ENCODE data around the gene WNT9B.

The WNT9B gene

DNA sequence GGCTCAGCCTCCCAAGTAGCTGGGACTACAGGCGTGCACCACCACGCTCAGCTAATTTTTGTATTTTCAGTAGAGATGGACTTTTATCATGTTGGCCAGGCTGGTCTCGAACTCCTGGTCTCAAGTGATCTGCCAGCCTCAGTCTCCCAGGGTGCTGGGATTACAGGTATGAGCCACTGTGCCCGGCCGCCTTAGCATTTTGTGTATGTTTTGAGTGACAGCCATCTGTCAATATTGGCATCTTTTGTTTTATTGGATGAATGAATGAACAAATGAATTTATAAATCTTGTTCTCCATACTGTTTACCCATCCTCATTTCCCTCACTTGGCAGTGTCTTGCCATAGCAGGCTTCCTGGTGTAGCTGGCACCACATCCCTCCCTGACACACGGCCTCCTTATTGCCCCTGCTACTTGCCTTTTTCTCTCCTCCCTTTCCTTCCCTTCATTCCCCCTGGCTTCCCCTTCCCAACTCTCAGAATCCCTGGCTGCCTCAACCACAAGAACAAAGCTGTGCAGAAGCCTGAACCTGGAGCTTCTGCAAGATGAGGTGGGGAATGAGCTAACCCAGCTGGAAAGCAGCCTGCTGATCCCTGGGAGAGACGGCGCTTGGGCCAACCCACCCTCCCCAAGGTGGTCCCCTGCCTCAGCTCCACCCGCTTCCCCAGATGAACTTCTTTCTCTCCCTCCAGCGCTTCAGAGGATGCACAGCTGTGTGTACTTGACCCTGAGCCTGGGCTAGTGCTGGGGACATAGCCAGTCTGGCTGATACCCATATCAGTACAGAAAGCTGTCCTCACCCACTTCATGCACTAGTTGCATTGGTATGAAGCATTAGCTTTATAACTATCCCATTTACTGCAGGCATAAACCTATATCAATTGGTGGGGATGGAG, 34.3 kb downstream of the WNT9B start:
- DNase-seq: no peak

DNA sequence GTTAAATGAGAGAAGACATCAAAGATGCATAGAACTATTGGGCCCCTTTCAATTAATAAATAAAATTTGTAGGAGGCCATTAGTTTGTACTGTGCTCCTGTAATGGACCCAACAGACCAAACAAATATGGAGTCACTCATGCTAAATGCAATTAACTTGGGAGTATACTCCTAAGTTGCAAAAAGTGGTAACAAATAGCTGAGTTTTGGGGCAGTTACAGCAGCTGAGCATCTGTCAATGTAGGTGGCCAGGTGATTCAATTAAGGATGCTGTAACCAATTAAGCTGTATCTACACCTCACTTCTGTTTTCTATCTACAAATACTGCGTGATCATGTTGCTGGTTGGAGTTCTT, 34.9 kb downstream of the WNT9B start:
- no peak for DNase-seq

- no peak for DNase-seq
Observed at GRCh38 chr17:46887717-46888116, 36.3 kb downstream of the WNT9B start.

- DNase-seq: no peak
Observed at GRCh38 chr17:46888727-46889126, 37.3 kb downstream of the WNT9B start.

DNA sequence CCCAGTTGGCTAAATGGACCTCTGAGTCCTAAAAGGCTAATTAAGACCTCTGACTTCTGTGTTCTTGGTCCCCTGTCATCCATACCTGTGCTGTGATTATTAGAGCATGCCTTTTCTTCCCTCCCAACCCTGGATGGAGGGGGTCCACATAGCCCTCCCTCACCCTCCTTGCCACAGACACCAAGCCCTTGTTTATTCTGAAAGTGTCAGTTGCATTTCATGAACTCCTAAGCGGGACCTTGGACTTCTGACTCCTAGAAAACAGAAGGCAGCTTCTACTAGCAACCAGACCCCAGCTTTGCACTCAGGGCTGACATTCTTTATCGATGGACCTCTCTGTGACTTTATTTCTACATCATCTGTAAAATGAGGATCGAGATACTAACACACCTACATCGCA, 38.1 kb downstream of the WNT9B start:
- no peak for DNase-seq

DNA sequence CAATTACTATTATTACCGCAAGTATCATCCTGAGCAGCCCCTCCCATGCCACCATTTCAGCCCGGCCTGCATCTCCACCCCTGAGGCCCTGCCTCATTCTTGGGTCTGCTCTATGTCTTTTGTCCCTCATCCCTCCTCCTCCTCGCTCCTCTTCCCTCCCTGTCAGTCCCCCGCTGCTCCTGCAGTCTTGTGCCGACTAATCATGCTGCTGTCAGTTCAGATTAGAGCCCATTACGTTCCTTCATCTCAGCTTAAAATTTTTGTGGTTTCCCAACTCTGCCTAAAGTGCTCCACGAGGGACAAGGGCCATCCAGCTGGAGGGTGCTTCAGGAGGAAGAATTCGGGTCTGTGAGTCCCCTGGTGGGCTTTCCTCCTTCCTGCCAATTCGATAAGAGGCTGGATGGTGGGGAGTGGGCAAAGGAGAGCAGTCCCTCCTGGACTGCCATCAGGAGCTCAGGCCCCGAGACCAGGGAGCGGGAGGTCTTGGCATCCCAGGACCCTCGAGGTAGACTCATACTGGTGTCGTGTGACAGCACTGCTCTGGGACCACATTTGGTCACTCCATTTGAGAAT, 38.7 kb downstream of the WNT9B start:
- no peak for DNase-seq

- no peak for DNase-seq
Observed at GRCh38 chr17:46890638-46891037, 39.3 kb downstream of the WNT9B start.

GRCh38 chr17:46892192-46892703, 40.9 kb downstream of the WNT9B start:
- DNase-seq: no peak

GRCh38 chr17:46894024-46894423, 42.6 kb downstream of the WNT9B start:
- DNase-seq: no peak

GRCh38 chr17:46894476-46895151, 43.2 kb downstream of the WNT9B start:
- DNase-seq: no peak

DNA sequence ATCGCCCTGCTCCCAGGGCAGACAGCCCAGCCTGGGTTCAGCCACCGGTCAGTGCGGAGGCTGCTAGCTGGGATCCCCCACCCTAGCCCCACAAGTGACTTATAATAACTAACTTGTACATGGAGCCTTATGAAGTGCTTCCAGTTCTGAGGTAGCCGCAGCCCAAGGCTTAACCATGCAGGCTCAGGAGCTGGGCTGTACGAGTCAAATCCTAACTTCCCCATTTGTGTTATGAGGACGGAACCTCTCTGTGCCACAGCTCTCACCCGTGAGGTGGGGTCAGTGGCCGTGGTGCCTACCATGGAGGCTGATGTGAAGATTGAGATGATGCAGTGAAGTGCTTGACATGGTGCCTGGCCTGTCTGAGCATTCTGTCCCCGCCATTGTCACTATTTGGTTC, 43.8 kb downstream of the WNT9B start:
- DNase-seq: no peak

GRCh38 chr17:46896991-46897390, 45.6 kb downstream of the WNT9B start:
- no peak for DNase-seq

DNA sequence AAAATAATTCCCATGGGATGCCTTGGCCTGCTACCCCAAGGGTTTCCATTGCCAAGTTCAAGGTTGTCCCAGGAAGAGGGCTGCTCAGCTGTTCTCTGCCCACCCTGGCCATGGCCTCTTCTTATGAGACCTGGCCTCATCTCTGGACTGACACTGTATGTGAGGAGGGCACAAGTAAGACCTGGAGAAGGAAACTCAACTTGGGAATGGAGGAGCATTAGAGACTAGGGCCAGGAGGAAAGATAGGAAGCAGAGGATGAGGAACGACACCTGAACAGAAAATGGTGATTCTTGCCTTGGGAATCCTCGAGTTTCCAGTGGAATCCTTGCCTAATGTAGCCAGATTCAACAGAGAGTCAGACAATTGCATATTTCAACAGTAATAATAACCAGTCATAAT, 47.0 kb downstream of the WNT9B start:
- DNase-seq: no peak

DNA sequence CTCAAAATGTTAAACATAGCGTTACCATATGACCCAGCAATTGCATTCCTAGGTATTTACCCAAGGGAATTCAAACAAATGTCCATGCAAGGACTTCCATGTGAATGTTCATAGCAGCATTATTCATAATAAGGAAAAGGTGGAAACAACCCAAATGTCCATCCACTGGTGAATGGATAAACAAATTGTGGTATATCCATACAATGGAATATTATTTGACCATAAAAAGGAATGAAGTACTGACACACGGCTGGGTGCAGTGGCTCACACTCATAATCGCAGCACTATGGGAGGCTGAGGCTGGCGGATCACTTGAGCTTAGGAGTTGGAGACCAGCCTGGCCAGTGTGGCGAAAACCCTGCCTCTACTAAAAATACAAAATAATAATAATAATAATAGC, 47.5 kb downstream of the WNT9B start:
- DNase-seq: no peak

- no peak for DNase-seq
Observed at GRCh38 chr17:46901291-46901690, 49.9 kb downstream of the WNT9B start.

DNA sequence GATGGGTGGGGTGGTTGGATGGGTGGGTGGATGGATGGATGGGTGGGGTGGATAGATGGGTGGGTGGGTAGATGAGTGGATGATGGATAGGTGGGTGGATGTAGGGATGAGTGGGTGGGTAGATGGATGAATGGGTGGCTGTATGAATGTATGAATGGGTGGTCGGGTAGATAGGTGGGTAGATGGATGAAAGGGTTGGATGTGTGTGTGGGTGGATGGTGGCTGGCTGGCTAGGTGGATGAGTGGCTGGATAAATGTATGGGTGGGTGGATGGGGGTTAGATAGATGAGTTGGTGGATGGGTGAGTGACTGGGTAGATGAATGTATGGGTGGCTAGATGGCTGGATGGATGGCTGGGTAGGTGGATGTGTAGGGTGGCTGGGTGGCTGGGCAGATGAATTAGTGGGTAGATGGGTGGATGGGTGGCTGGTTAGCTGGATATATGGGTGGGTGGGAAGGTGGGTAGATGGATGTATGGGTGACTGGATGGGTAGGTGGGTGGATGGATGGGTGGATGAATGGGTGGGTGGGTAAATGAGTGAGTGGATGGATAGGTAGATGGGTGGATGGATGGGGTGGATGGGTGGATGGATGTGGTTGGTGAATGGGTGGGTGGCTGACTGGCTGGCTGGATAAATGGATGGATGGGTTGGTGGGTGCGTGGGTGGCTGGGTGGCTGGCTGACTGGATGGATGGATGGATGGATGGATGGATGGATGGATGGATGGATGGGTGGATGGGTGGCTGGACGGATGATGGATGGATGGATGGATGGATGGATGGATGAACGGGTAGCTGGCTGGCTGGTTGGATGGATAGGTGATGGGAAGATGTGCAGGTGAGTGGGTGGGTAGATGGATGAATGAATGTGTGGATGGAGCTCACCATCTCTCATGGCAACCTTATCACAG, 52.6 kb downstream of the WNT9B start:
- no peak for DNase-seq

DNA sequence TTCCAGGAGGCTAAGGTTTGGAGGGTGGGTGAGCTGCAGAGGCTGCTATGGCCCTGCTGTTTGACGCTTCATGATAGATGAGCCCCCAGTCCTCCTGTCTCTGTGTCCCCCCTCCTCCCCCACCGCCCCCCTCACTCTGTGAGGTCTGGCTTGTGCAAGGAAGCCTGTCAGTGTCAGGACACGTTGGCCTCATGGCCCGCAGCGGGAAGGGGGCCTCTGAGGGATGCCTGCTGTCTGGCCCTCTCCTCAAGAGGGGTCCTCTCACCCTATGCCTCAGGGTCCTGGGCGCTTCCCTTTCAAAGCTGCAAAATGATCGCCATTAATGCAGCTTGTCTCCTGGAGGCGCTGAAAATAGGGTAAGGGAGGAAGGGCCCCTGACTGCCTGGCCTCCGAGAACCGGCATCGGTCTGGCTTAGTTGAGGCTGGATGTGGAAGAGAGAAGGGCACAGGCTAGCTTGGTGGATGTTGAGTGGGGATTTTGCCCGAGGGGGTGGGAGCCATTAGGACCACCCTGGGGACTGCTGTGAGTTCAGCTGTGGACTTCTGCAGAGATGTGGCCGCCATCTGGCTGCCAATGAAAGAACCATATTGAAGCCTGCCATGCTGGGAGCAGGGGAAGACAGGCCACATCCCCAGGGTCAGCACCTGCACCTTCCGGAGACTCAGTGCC, 56.8 kb downstream of the WNT9B start:
- DNase-seq: no peak

DNA sequence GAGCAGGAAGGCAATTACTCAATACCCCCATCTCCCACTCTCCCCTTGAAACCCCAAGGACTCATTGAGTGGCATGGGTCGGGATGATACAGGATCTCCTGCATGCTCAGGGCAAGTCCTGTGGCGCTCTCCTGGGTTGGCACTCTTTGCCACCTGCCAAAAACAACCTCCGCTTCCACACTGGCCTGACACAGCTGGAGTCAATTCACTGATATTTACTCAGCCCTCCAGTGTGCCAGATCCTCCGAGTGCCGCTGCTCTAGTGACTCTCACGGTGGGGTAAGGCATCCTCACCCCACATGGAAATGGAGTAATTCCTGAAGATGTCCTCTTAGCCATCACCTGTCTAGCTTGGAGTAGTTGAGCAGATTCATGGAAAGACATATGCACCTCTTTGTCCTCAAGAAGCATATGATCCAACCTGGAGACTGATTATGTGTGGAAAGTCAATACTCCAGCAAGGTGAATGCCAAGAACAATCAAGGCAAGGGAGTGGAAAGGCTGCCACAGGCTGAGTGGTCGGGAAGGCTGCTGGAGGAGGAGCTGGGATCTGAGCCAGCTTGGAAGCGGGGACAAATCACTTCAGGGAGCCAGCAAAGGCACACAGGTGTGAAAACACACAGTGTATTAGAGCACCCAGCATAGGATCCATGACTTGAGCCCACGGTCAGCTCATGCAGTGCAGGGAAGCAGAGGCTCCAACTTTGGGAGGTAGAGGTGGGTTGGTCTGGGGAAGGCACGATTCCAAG, 59.0 kb downstream of the WNT9B start:
- DNase-seq: peak; percentile 83

- no peak for DNase-seq
Observed at GRCh38 chr17:46911311-46911710, 59.9 kb downstream of the WNT9B start.

DNA sequence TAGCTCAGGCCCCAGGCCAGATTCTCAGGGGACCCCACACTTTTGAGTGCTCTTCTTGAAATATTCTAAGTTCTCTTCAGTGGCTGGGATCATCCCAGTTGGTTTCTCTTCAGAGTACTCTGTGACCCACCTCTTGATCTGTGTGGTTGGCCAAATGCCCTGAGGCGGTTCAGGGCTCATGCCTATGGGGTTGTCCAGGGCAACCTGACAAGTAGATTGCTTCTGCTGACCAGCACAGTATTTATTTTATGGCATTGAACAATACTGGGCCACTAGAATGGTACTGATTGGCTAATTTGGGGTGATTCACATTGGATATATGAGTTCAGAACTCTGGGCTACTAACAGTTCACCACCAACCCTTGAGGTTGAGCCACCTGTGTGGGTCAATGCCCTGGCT, 64.2 kb downstream of the WNT9B start:
- DNase-seq: no peak

- DNase-seq: no peak
Observed at GRCh38 chr17:46916211-46916610, 64.8 kb downstream of the WNT9B start.

DNA sequence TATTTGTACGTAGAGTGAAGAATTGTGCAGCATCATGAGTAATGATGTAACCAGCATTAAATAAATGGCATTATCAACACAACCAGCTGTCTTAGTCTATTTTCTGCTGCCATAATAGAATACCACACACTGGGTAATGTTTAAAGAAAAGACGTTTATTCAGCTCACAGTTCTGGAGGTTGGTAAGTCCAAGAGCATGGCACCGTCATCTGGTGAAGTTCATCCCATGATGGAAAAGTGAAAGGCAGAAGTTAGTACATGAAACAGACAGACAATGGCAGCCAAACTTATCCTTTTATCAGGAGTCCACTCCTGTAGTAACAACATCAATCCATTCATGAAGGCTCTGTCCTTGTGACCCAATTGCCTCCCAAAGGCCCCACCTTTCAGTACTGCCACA, 65.2 kb downstream of the WNT9B start:
- DNase-seq: no peak

All from NCI-H2029 treated with DMSO at 0.1 percent for 48 hours (cell line).